Neural crest cell (in vitro differentiated cells): ENCODE measurements around the gene HACD4. TPM values are rescaled to one million over a fixed set of nuclear protein-coding genes. Genes with fewer than 3 reads are reported as not detected.

ENCODE experiments used
- DNase-seq: peaks from one replicate; pipeline ENCODE4 v3.0.0; 2021; ENCODE audit warnings: low read depth, mixed read lengths, low spot score
- H3K27ac Mint-ChIP-seq: one replicate; pipeline ENCODE4 v1.8.0; 2021; ENCODE audit warnings: mild to moderate bottlenecking, mixed read lengths; ENCODE audit not compliant: unreplicated experiment
- H3K27me3 Mint-ChIP-seq: 2 replicates; pipeline ENCODE4 v1.8.0; 2021; ENCODE audit warnings: low read depth, mild to moderate bottlenecking, mixed read lengths
- H3K36me3 Mint-ChIP-seq: 2 replicates; pipeline ENCODE4 v1.8.0; 2021; ENCODE audit warnings: low read depth, mild to moderate bottlenecking, mixed read lengths
- H3K4me1 Mint-ChIP-seq: 2 replicates; pipeline ENCODE4 v1.8.0; 2021; ENCODE audit warnings: mixed read lengths
- H3K4me3 Mint-ChIP-seq: one replicate; pipeline ENCODE4 v1.8.0; 2021; ENCODE audit warnings: mild to moderate bottlenecking, mixed read lengths
- H3K9me3 Mint-ChIP-seq: 2 replicates; pipeline ENCODE4 v1.8.0; 2021; ENCODE audit warnings: mixed read lengths
- total RNA-seq: library from RNA; stranded (reverse); gene quantifications from 2 replicates; pipeline ENCODE4 v1.2.1, GENCODE V29; 2021
- TF ChIP-seq, protein P1 (sequence below): fragments of 200-600 bp; sonication (generic); conservative IDR thresholded peaks from 2 replicates; pipeline ENCODE4 v1.5.0; 2021; ENCODE audit warnings: antibody characterized with exemption, mild to moderate bottlenecking

The HACD4 gene
- total RNA-seq, 1 donor from 2014 or later = 0.72 TPM

DNA sequence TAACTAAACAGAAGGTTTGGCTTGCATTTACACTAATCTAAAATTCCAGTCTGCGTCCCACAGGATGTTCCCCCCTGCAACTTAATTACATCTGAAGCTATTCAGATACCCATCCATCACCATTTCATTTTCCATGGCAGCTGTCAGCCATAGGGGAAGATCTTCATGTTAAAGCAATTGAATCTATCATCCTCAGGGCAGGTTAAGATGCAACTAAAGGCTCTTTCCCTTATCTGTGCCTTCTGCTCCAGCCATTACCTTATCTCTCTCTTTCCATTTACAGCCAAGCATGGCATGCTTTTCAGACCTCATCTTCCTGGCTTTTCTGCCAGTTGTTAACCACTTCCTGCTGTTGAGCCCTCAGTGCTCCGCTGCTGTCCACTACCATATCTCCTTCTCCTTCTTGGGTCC, 15.8 kb upstream of the HACD4 start:
- H3K27ac Mint-ChIP-seq = no peak overlapping the region
- no peak for DNase-seq
- no peaks in the 10 kb centered on the region for H3K36me3 Mint-ChIP-seq
- no peaks in the 10 kb centered on the region for H3K27me3 Mint-ChIP-seq
- H3K9me3 Mint-ChIP-seq = no peaks in the 10 kb centered on the region
- H3K4me3 Mint-ChIP-seq = no peak overlapping the region
- TF ChIP-seq, protein P1, sequence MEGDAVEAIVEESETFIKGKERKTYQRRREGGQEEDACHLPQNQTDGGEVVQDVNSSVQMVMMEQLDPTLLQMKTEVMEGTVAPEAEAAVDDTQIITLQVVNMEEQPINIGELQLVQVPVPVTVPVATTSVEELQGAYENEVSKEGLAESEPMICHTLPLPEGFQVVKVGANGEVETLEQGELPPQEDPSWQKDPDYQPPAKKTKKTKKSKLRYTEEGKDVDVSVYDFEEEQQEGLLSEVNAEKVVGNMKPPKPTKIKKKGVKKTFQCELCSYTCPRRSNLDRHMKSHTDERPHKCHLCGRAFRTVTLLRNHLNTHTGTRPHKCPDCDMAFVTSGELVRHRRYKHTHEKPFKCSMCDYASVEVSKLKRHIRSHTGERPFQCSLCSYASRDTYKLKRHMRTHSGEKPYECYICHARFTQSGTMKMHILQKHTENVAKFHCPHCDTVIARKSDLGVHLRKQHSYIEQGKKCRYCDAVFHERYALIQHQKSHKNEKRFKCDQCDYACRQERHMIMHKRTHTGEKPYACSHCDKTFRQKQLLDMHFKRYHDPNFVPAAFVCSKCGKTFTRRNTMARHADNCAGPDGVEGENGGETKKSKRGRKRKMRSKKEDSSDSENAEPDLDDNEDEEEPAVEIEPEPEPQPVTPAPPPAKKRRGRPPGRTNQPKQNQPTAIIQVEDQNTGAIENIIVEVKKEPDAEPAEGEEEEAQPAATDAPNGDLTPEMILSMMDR = no peak
- no peaks in the 10 kb centered on the region for H3K4me1 Mint-ChIP-seq

DNA sequence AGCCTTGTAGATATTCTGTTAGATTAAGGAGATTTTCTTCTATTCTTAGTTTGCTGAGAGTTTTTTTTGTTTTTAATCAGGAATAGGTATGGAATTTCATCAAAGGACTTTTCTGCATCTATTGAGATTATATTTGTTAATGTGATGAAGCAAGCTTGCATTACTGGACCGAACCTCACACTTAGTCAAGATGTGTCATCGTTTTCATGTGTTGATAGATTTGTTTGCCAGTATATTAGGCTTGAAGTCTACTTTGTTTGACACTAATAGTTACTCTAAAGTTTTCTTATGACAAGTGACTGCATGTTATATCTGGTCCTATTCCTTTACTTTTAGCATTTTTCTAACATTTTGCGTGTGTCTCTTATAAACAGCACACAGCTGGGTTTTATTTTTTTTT, 12.4 kb upstream of the HACD4 start:
- Mint-ChIP-seq H3K36me3 (no peaks in the 10 kb centered on the region), H3K27me3 (no peaks in the 10 kb centered on the region), H3K4me1 (no peaks in the 10 kb centered on the region), H3K4me3 (no peak overlapping the region), H3K9me3 (no peaks in the 10 kb centered on the region), H3K27ac (no peak overlapping the region)
- no peak for DNase-seq
- TF ChIP-seq, protein P1 = no peak

DNA sequence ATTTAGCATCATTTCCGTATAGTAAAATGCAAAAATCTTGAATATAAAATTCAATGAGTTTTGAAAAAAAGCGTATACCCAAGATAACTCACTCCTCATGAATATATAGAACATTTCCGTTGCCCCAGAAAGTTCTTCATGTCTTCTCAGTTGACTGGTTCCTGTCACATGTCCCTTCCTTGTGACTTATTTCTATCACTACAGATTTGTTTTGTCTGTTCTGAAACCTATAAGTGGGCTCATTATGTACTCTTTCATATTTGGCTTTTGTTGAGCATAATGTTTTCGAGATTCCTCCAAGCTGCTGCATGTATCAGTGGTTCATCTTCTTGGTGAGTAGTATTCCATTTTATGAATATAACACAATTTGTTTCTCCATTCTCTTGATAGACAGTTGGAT, 11.0 kb upstream of the HACD4 start:
- no peak overlapping the region for H3K27ac Mint-ChIP-seq
- H3K27me3 Mint-ChIP-seq = no peaks in the 10 kb centered on the region
- H3K4me3 Mint-ChIP-seq = no peak overlapping the region
- no peaks in the 10 kb centered on the region for H3K36me3 Mint-ChIP-seq
- no peak for DNase-seq
- H3K4me1 Mint-ChIP-seq = no peaks in the 10 kb centered on the region
- H3K9me3 Mint-ChIP-seq = no peaks in the 10 kb centered on the region
- TF ChIP-seq, protein P1 = no peak

DNA sequence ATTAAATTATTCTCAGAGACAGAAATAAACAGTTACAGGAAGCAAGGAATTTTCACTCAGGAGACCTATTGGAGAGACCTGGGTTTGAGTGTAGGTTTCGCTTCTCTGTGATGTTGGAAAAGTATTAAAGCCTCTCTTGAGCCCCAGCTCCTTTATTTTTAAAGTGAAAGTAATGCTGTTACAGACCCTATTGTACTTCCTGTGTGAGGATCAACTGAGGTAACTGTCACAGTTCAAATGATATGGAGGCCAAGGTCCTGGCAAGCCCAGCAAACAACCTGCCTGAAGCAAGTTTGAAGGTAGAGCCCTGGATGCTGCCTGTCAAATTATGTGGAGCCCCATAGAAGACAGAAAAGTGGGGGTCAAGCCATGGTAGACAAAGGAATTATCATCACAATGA, 7.9 kb upstream of the HACD4 start:
- Mint-ChIP-seq H3K4me1 (no peaks in the 10 kb centered on the region), H3K27me3 (no peaks in the 10 kb centered on the region), H3K36me3 (no peaks in the 10 kb centered on the region), H3K4me3 (no peak overlapping the region), H3K9me3 (no peaks in the 10 kb centered on the region), H3K27ac (no peak overlapping the region)
- no peak for DNase-seq
- TF ChIP-seq, protein P1 = no peak

DNA sequence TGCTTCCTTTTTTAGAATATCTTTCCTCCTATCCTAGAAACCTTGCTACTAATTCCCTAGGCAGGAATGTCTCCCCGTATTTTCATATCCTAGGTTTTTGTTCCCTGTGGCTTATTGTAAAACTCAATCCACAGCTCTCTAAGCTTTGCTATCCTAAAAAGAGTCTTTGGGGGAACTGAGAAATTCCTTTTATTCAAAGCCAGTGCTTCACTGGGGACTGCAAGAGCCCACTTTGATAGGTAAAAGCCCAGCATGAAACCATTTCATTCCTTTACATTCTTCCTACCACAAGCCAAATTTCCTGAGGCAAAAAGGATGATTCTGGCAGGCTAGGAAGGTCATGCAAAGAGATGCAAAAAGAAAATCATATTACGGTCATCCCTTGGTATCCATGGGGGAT, 5.8 kb upstream of the HACD4 start:
- Mint-ChIP-seq H3K27me3 (no peaks in the 10 kb centered on the region), H3K4me1 (no peaks in the 10 kb centered on the region)

More for the DNA sequence above, 5.8 kb upstream of the HACD4 start:
- Mint-ChIP-seq H3K36me3 (no peaks in the 10 kb centered on the region), H3K4me3 (no peak overlapping the region), H3K9me3 (no peaks in the 10 kb centered on the region), H3K27ac (no peak overlapping the region)
- TF ChIP-seq, protein P1 = no peak
- DNase-seq = no peak
